Bronchial epithelial cell (primary cell): ENCODE results near the gene TMEM207. TPM values are rescaled to one million over a fixed set of nuclear protein-coding genes. Genes with fewer than 3 reads are reported as not detected.

Experiments used
- DNase-seq: peaks from one replicate; pipeline ENCODE4 v3.0.0-alpha.2; 2010; ENCODE audit warnings: low read depth
- FAIRE-seq: peaks from 2 replicates; lab custom pipeline; 2011; peaks lifted over from hg19 to GRCh38; lab: Jason Lieb, UNC
- H3K27me3 ChIP-seq: 2 replicates; pipeline ENCODE4 v1.5.1; 2011; ENCODE audit warnings: low read length; ENCODE audit not compliant: control insufficient read depth, insufficient read depth
- H3K36me3 ChIP-seq: 2 replicates; pipeline ENCODE4 v1.5.1; 2011; ENCODE audit warnings: low read length; ENCODE audit not compliant: control insufficient read depth, insufficient read depth
- H3K4me3 ChIP-seq: 2 replicates; pipeline ENCODE4 v1.5.1; 2011; ENCODE audit warnings: mild to moderate bottlenecking, low read depth, low read length, control low read depth
- total RNA-seq: library from RNA; depleted of rRNA; stranded (reverse); fragments of >200 nt; gene quantifications from 2 replicates; pipeline ENCODE4 v1.2.1, GENCODE V29; 2014
- TF ChIP-seq, protein P1 (sequence below): IDR thresholded peaks from 2 replicates; pipeline ENCODE4 v1.5.1; 2011; ENCODE audit warnings: mild to moderate bottlenecking, moderate library complexity, low read length, control low read depth, inconsistent platforms; ENCODE audit not compliant: insufficient read depth, severe bottlenecking

Gene TMEM207
- total RNA-seq, 1 donor from 2014 or later = not detected

DNA sequence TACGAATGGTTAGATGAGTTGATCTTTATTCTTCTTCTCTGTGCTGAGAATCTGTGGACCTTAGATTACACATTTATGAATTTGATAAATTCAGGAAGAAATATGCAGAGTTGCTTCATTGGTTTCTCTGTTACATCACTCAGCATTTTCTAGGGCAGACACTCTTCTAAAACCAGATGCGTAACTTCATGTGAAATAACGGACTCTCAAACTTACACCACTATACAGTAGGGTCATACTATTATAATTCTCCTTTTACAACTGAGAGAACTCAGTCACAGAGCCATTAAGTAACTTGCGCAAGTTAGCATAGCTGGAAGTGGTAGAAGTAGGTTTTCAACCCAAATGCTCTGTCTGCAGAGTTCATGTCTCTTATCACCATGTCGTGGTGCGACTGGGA is 5.7 kb downstream of the TMEM207 start:
- DNase-seq = no peak
- Histone ChIP-seq H3K4me3 (no peak overlapping the region), H3K27me3 (no peaks in the 10 kb centered on the region), H3K36me3 (no peaks in the 10 kb centered on the region)
- FAIRE-seq = no peak
- TF ChIP-seq, protein P1, sequence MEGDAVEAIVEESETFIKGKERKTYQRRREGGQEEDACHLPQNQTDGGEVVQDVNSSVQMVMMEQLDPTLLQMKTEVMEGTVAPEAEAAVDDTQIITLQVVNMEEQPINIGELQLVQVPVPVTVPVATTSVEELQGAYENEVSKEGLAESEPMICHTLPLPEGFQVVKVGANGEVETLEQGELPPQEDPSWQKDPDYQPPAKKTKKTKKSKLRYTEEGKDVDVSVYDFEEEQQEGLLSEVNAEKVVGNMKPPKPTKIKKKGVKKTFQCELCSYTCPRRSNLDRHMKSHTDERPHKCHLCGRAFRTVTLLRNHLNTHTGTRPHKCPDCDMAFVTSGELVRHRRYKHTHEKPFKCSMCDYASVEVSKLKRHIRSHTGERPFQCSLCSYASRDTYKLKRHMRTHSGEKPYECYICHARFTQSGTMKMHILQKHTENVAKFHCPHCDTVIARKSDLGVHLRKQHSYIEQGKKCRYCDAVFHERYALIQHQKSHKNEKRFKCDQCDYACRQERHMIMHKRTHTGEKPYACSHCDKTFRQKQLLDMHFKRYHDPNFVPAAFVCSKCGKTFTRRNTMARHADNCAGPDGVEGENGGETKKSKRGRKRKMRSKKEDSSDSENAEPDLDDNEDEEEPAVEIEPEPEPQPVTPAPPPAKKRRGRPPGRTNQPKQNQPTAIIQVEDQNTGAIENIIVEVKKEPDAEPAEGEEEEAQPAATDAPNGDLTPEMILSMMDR = no peak

DNA sequence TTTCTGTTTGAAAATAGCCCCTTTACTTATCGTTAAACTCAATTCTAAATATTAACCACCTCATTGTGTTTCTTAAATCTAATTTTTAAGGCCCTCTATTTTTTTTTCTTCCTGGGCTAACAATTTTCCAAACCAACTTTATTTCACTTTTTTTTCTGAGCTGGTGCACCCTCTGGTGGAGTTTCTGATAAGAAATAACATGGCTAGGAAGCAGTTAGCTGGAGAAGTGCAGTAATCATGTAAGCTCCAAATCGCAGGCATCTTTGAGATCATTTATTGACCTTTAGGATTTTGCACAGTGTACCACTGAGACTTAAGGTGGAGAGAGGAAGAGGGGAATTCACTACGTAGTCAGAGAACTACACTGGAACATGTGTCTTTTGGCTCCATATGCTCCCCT is 6.4 kb downstream of the TMEM207 start:
- no peak for FAIRE-seq
- no peaks in the 10 kb centered on the region for H3K27me3 ChIP-seq

DNA sequence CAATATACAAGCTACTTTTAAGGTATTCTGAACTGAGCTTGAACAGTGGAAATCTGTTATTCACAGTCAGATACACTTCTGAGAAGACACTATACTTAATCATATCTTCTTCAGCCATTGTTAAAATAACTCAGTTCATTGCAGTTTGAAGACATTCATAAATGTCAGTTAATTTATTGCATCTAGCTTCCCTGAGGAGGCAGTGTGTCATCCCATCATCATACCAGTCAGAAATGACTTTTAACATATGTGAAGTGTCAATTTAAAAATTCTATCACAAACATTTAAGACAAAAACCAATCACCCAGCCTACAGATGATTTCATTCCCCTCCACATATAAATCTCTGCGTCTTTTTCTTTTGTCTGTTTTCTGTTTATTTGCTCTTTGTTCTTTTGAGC is 7.5 kb downstream of the TMEM207 start:
- TF ChIP-seq, protein P1 = no peak
- DNase-seq (no peak), FAIRE-seq (no peak)
- Histone ChIP-seq H3K36me3 (no peaks in the 10 kb centered on the region), H3K27me3 (no peaks in the 10 kb centered on the region), H3K4me3 (no peak overlapping the region)

More for the DNA sequence above, 6.4 kb downstream of the TMEM207 start:
- no peaks in the 10 kb centered on the region for H3K36me3 ChIP-seq
- peak; percentile 15 for DNase-seq
- H3K4me3 ChIP-seq = no peak overlapping the region
- TF ChIP-seq, protein P1 = peak; percentile 13

DNA sequence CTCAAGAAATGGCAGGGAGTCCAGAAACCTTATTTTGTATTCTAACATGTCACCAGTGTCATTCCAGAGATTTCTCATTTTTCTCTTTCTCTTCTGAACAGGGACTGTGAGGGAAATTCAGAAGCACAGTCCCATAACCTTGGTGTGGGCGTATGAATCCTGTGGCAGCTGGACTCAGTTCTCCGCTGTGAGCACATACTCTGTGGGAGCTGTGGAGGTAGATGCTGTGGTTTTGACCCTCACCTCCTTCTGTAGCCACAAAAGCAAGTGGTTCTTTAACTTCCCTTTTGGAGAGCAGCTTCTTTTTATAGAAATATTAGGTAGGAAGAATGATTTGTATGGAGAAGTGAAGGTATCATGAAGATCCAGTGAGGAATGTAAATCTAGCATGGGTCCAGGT is 13.4 kb downstream of the TMEM207 start:
- TF ChIP-seq, protein P1 = no peak
- FAIRE-seq (peak; percentile 52), DNase-seq (no peak)
- Histone ChIP-seq H3K27me3 (no peaks in the 10 kb centered on the region), H3K36me3 (no peaks in the 10 kb centered on the region), H3K4me3 (no peak overlapping the region)

DNA sequence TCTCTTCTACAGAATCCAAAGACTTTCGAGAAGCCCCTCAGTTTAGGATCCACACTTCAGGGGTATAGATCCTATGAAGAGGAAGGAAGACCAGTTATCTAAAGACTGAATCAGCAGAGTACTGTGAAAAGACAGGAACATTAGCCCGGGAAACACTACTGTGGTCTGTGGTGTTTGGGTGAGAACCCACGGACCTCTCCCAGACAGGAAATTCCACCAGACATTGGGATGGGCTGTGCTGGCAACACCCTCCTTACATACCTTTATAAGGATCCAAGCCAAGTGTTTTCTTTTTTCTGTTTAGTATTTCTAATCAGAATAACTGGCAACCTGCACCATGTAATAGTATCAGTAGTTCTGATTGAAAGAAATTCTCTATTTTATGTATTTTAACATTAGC is 14.1 kb downstream of the TMEM207 start:
- FAIRE-seq (peak; percentile 18), DNase-seq (peak; percentile 45)
- Histone ChIP-seq H3K4me3 (no peak overlapping the region), H3K36me3 (no peaks in the 10 kb centered on the region), H3K27me3 (no peaks in the 10 kb centered on the region)
- TF ChIP-seq, protein P1 = no peak

DNA sequence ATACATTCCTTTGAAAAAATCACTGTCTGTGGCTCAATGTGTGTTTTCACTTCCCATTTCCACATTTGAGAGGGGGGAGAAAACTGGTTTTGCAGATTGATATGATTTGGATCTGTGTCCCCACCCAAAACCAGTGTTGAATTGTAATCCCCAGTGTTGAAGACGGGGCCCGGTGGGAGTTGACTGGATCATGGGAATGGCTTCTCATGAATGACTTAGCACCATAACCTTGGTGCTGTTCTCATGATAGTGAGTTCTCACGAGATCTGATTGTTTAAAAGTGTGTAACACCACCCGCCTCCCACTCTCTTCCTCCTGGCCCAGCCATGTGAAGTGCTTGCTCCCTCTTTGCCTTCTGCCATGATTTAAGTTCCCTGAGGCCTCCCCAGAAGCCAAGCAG is 16.1 kb downstream of the TMEM207 start:
- DNase-seq (no peak), FAIRE-seq (no peak)
- Histone ChIP-seq H3K27me3 (no peaks in the 10 kb centered on the region), H3K4me3 (no peak overlapping the region), H3K36me3 (no peaks in the 10 kb centered on the region)
- TF ChIP-seq, protein P1 = no peak
